HepG2 (cell line): ENCODE data around the gene UNG. TPM values are rescaled to one million over a fixed set of nuclear protein-coding genes. Genes with fewer than 3 reads are reported as not detected.

Source experiments
- CBFB ChIP-seq: sonication (generic); formaldehyde crosslinking; IDR thresholded peaks from 2 replicates; pipeline ENCODE4 v1.4.0; 2020; ENCODE audit warnings: missing genetic modification reagents
- DPF2 ChIP-seq: sonication (generic); formaldehyde crosslinking; IDR thresholded peaks from 2 replicates; pipeline ENCODE4 v1.4.0; 2020; ENCODE audit warnings: mild to moderate bottlenecking, low read depth, missing genetic modification reagents, borderline replicate concordance
- IRF2 ChIP-seq: IDR thresholded peaks from 2 replicates; pipeline ENCODE4 v1.6.1; 2018; ENCODE audit warnings: missing genetic modification reagents, missing compliant biosample characterization
- NFRKB ChIP-seq: fragments of 450-650 bp; IDR thresholded peaks from 2 replicates; pipeline ENCODE4 v1.6.1; 2017
- NONO ChIP-seq, 2 experiments: fragments of 450-650 bp in 1 of 2; sonication (generic) in 1 of 2; formaldehyde crosslinking in 1 of 2; IDR thresholded peaks in 1 of 2; conservative IDR thresholded peaks in 1 of 2; 2 replicates each; pipeline versions ENCODE4 v1.6.1 to v1.8.0; 2017 to 2022; ENCODE audit warnings: mild to moderate bottlenecking in 1 of 2, missing genetic modification reagents in 1 of 2, moderate library complexity in 1 of 2
- RBFOX2 ChIP-seq: fragments of 200-400 bp; formaldehyde crosslinking; IDR thresholded peaks from 2 replicates; pipeline ENCODE4 v1.6.1; 2017; ENCODE audit warnings: low read depth, mild to moderate bottlenecking, low read length
- REST ChIP-seq, 2 experiments: IDR thresholded peaks; 2 replicates each; pipeline ENCODE4 v1.6.1; 2011 to 2012; ENCODE audit warnings: low read length in 2 of 2, borderline replicate concordance in 1 of 2, low read depth in 1 of 2, mild to moderate bottlenecking in 1 of 2, moderate library complexity in 1 of 2
- SALL2 ChIP-seq: sonication (generic); formaldehyde crosslinking; IDR thresholded peaks from 2 replicates; pipeline ENCODE4 v1.8.1; 2023; ENCODE audit warnings: mild to moderate bottlenecking, missing genetic modification reagents, inconsistent platforms
- SP4 ChIP-seq: sonication (generic); formaldehyde crosslinking; IDR thresholded peaks from 2 replicates; pipeline ENCODE4 v1.8.1; 2023; ENCODE audit warnings: mild to moderate bottlenecking, missing genetic modification reagents
- SRY ChIP-seq: sonication (generic); formaldehyde crosslinking; IDR thresholded peaks from 2 replicates; pipeline ENCODE4 v1.8.0; 2022; ENCODE audit warnings: mild to moderate bottlenecking, missing genetic modification reagents
- TCF7 ChIP-seq: sonication (generic); IDR thresholded peaks from 2 replicates; pipeline ENCODE4 v1.6.1; 2016; ENCODE audit warnings: antibody characterized with exemption, low read depth
- XRCC5 ChIP-seq: fragments of 200-400 bp; formaldehyde crosslinking; optimal IDR thresholded peaks from 2 replicates; pipeline ENCODE3; 2017; ENCODE audit warnings: mild to moderate bottlenecking, low read length
- ZBTB8A ChIP-seq: sonication (generic); formaldehyde crosslinking; IDR thresholded peaks from 2 replicates; pipeline ENCODE4 v1.4.0; 2020; ENCODE audit warnings: mild to moderate bottlenecking, low read depth, missing genetic modification reagents, borderline replicate concordance
- ZFP41 ChIP-seq: sonication (generic); formaldehyde crosslinking; IDR thresholded peaks from 2 replicates; pipeline ENCODE4 v1.4.0; 2020; ENCODE audit warnings: mild to moderate bottlenecking, missing genetic modification reagents, borderline replicate concordance
- ZFP62 ChIP-seq: sonication (generic); formaldehyde crosslinking; IDR thresholded peaks from 2 replicates; pipeline ENCODE4 v1.4.0; 2020; ENCODE audit warnings: missing genetic modification reagents
- ZNF101 ChIP-seq: sonication (generic); formaldehyde crosslinking; IDR thresholded peaks from 2 replicates; pipeline ENCODE4 v1.4.0; 2020; ENCODE audit warnings: mild to moderate bottlenecking, low read depth, missing genetic modification reagents, borderline replicate concordance
- ZNF333 ChIP-seq: sonication (generic); formaldehyde crosslinking; IDR thresholded peaks from 2 replicates; pipeline ENCODE4 v1.4.0; 2020; ENCODE audit warnings: mild to moderate bottlenecking, missing genetic modification reagents, borderline replicate concordance
- ZNF432 ChIP-seq: sonication (generic); formaldehyde crosslinking; IDR thresholded peaks from 2 replicates; pipeline ENCODE4 v1.5.0; 2020; ENCODE audit warnings: missing genetic modification reagents, mild to moderate bottlenecking, borderline replicate concordance
- ZNF607 ChIP-seq: sonication (generic); formaldehyde crosslinking; IDR thresholded peaks from 2 replicates; pipeline ENCODE4 v1.5.1; 2020; ENCODE audit warnings: missing genetic modification reagents, mild to moderate bottlenecking, borderline replicate concordance
- polyA plus RNA-seq, 8 experiments: library from polyadenylated mRNA; depleted of rRNA in 3 of 8; stranded (reverse) in 7 of 8; unstranded in 1 of 8; fragments of >200 nt; fragmentation: Illumina TruSeq in 4 of 8; extraction: Trizol in 4 of 8; gene quantifications; 2 replicates each; pipeline versions ENCODE4 v1.2.1 to v1.2.3, GENCODE V29; 2011 to 2016; ENCODE audit warnings: low read depth in 4 of 8, missing spikeins in 1 of 8, mixed read lengths in 1 of 8; ENCODE audit not compliant: insufficient read depth in 1 of 8
- total RNA-seq, 5 experiments: library from RNA; depleted of rRNA; stranded (reverse); fragments of >200 nt; fragmentation: Illumina TruSeq; extraction: Trizol; gene quantifications; 2 replicates each; pipeline ENCODE4 v1.2.3, GENCODE V29; 2016; ENCODE audit warnings: low read depth in 1 of 5
- TF ChIP-seq, protein P1 (sequence below): sonication (generic); formaldehyde crosslinking; IDR thresholded peaks from 2 replicates; pipeline ENCODE4 v1.4.0; 2020; ENCODE audit warnings: missing genetic modification reagents

UNG gene
- total and polyA plus RNA-seq, 2 of the 13 experiments (the other 11 are each of a cell fraction or from before 2014, with no cell fraction given) = 23.3 to 114 TPM

DNA sequence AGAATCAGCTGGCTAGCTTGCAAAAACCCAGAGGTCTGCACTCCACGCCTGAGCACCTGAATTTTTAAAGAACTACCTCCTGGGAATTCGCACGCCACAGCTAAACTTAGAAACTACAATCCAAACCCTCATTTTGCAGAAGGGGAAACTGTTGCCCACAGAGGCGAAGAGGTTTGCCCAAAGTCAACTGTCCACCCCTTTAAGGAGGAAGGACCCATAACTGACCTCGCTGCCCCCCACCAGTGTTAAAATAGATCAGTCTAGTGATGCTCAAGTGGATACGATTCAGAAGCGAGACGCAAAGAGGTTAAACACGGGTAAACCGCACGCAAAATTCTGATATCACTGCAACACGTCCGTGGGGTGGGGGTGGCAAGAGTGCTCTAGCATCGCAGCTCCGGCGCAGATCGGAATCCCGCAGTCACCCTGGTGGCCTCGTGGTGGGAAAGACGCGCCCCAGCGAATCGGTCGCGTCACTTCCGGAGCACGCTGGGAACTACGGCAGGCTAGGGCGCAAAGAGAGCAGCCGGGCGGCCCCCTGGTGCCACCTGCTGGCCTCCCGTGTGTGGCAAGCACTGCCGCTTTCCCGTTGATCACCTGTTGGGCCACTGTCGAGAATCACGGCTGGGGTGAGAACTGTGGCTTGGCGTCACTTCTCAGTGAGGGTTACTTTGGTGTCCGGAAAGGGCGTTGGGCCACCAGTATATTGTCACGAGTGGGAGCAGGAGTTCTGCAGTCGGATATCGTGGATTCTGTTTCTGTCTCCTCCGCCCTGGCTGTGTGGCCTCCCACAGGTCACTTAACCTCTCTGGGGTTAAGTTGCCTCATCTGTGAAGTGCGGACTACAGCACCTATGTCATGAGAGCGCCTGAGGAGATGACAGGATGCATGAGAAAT is 4.1 kb upstream of the UNG start, which contains the start of gene ALKBH2 (continued):
- TF ChIP-seq ZNF607 (CRISPR knock-in tag) = peak; percentile 98
- no peak for TF ChIP-seq NONO (IDR thresholded peaks at IDR 0.05)
- TF ChIP-seq NONO (CRISPR knock-in tag; conservative IDR thresholded peaks at IDR 0.05) = peak; percentile 98
- no peak for TF ChIP-seq ZNF101 (CRISPR knock-in tag)
- no peak for TF ChIP-seq NFRKB
- TF ChIP-seq, protein P1, sequence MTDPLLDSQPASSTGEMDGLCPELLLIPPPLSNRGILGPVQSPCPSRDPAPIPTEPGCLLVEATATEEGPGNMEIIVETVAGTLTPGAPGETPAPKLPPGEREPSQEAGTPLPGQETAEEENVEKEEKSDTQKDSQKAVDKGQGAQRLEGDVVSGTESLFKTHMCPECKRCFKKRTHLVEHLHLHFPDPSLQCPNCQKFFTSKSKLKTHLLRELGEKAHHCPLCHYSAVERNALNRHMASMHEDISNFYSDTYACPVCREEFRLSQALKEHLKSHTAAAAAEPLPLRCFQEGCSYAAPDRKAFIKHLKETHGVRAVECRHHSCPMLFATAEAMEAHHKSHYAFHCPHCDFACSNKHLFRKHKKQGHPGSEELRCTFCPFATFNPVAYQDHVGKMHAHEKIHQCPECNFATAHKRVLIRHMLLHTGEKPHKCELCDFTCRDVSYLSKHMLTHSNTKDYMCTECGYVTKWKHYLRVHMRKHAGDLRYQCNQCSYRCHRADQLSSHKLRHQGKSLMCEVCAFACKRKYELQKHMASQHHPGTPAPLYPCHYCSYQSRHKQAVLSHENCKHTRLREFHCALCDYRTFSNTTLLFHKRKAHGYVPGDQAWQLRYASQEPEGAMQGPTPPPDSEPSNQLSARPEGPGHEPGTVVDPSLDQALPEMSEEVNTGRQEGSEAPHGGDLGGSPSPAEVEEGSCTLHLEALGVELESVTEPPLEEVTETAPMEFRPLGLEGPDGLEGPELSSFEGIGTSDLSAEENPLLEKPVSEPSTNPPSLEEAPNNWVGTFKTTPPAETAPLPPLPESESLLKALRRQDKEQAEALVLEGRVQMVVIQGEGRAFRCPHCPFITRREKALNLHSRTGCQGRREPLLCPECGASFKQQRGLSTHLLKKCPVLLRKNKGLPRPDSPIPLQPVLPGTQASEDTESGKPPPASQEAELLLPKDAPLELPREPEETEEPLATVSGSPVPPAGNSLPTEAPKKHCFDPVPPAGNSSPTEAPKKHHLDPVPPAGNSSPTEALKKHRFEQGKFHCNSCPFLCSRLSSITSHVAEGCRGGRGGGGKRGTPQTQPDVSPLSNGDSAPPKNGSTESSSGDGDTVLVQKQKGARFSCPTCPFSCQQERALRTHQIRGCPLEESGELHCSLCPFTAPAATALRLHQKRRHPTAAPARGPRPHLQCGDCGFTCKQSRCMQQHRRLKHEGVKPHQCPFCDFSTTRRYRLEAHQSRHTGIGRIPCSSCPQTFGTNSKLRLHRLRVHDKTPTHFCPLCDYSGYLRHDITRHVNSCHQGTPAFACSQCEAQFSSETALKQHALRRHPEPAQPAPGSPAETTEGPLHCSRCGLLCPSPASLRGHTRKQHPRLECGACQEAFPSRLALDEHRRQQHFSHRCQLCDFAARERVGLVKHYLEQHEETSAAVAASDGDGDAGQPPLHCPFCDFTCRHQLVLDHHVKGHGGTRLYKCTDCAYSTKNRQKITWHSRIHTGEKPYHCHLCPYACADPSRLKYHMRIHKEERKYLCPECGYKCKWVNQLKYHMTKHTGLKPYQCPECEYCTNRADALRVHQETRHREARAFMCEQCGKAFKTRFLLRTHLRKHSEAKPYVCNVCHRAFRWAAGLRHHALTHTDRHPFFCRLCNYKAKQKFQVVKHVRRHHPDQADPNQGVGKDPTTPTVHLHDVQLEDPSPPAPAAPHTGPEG (CRISPR knock-in tag) = peak; percentile 84; the same call in 1 of the 2 replicates
- no peak for TF ChIP-seq TCF7
- TF ChIP-seq REST (IDR thresholded peaks at IDR 0.05; ENCODE audit: borderline replicate concordance in 1 of 2, low read depth in 1 of 2, low read length in 2 of 2) = 0 out of 4 replicates have a peak, but pooled peaks of 1 of the 2 experiments have one; percentile 57
- peak; percentile 95; the same call in 1 of the 2 replicates for TF ChIP-seq SRY (CRISPR knock-in tag)
- TF ChIP-seq DPF2 (CRISPR knock-in tag) = no peak
- peak; percentile 96 for TF ChIP-seq IRF2 (CRISPR knock-in tag)
- no peak for TF ChIP-seq ZNF432 (CRISPR knock-in tag)
- TF ChIP-seq SP4 = peak; percentile 67; the same call in 1 of the 2 replicates
- no peak for TF ChIP-seq ZBTB8A (CRISPR knock-in tag)
- TF ChIP-seq ZFP41 (CRISPR knock-in tag) = peak; percentile 95
- TF ChIP-seq RBFOX2 = peak; percentile 79
- peak; percentile 93; the same call in 1 of the 2 replicates for TF ChIP-seq SALL2 (CRISPR knock-in tag)
- peak; percentile 81 for TF ChIP-seq CBFB (CRISPR knock-in tag)
- no peak for TF ChIP-seq ZFP62 (CRISPR knock-in tag)
- TF ChIP-seq XRCC5 = peak; percentile 87
- peak; percentile 87; the same call in 1 of the 2 replicates for TF ChIP-seq ZNF333
